ENCODE measurements around the gene UBALD1. TPM values are rescaled to one million over a fixed set of nuclear protein-coding genes. Genes with fewer than 3 reads are reported as not detected.
A peak's percentile ranks its signal among the peaks of the same experiment; 100 is the strongest.

The UBALD1 gene
- total and polyA plus RNA-seq, 9 of the 15 experiments (the other 6 are each of a cell fraction or from before 2014, with no cell fraction given), result 1.3 to 38.0 (median 6.2) TPM; not detected in 2

- TF ChIP-seq CUX1 (CRISPR knock-in tag; IDR thresholded peaks at IDR 0.05), result no peak
- TF ChIP-seq HMGN3 (IDR thresholded peaks at IDR 0.05; ENCODE audit: borderline replicate concordance, extremely low read depth, insufficient read length, low read depth, low read length), result no peak
- peak; percentile 52; the same call in 1 of the 2 replicates for TF ChIP-seq ZBTB7A (IDR thresholded peaks at IDR 0.05; ENCODE audit: borderline replicate concordance, control insufficient read depth, low read depth, low read length)
- TF ChIP-seq ETV1 (tag; conservative IDR thresholded peaks at IDR 0.05; ENCODE audit: low read depth), result peak; percentile 48
- TF ChIP-seq NUFIP1 (IDR thresholded peaks at IDR 0.05; ENCODE audit: partially characterized antibody), result peak; percentile 88
- TF ChIP-seq CTCFL (IDR thresholded peaks at IDR 0.05; ENCODE audit: borderline replicate concordance, insufficient read depth, low read depth, low read length, poor library complexity, severe bottlenecking), result peak; percentile 95
- peak; percentile 89 to 90 for TF ChIP-seq SIX5 (IDR thresholded peaks at IDR 0.05; ENCODE audit: borderline replicate concordance in 1 of 2, insufficient read depth in 1 of 2, low read depth in 1 of 2, low read length in 2 of 2)
- TF ChIP-seq HMG20B (CRISPR knock-in tag; IDR thresholded peaks at IDR 0.05), result no peak
- peak; percentile 27; the same call in 1 of the 2 replicates for TF ChIP-seq HDGF (IDR thresholded peaks at IDR 0.05)
- TF ChIP-seq ZNF766 (CRISPR knock-in tag; conservative IDR thresholded peaks at IDR 0.05), result peak; percentile 66; the same call in 1 of the 2 replicates
- peak in 1 of 2 experiments; percentile 95; a peak in 2 of 4 replicates for TF ChIP-seq BCLAF1 (IDR thresholded peaks at IDR 0.05; ENCODE audit: borderline replicate concordance in 1 of 2, control insufficient read depth in 1 of 2, low read depth in 2 of 2, low read length in 1 of 2)
- TF ChIP-seq CREM (IDR thresholded peaks at IDR 0.05; ENCODE audit: low read depth), result peak; percentile 55; the same call in 1 of the 2 replicates
- TF ChIP-seq FOXJ3 (CRISPR knock-in tag; IDR thresholded peaks at IDR 0.05), result no peak
- TF ChIP-seq CBX2 (IDR thresholded peaks at IDR 0.05; ENCODE audit: insufficient read depth, low read length, poor library complexity, severe bottlenecking), result no peak
Observed at GRCh38 chr16:4624015-4624826, 9.5 kb upstream of the UBALD1 start, which contains the start of gene MGRN1 (continued).
